H1 (cell line): ENCODE data around the gene MED12L. TPM values are rescaled to one million over a fixed set of nuclear protein-coding genes. Genes with fewer than 3 reads are reported as not detected.

Experiments
- EP300 ChIP-seq, 2 experiments: IDR thresholded peaks; 1 replicate in 1 of 2; 2 replicates in 1 of 2; pipeline ENCODE4 v1.6.1; 2011 to 2012; ENCODE audit warnings: low read depth in 2 of 2, low read length in 2 of 2, mild to moderate bottlenecking in 2 of 2, borderline replicate concordance in 1 of 2, inconsistent platforms in 1 of 2, moderate library complexity in 1 of 2
- polyA plus RNA-seq, 7 experiments: library from polyadenylated mRNA; depleted of rRNA in 3 of 7; stranded (reverse) in 5 of 7; unstranded in 2 of 7; fragments of >200 nt in 5 of 7; fragments of 200-250 nt in 2 of 7; gene quantifications; 1 replicate in 5 of 7; 2 replicates in 1 of 7; 4 replicates in 1 of 7; pipeline versions ENCODE4 v1.2.1 to v1.2.3, GENCODE V29; 2011 to 2013; ENCODE audit warnings: missing spikeins in 2 of 7, mixed read lengths in 2 of 7
- total RNA-seq: library from RNA; stranded (reverse); fragmentation: NEBNext Ultra II Directional; extraction: Animal tissue kit (Norgen Biotek cat#: 25700); gene quantifications from 2 replicates; pipeline ENCODE4 v1.2.1, GENCODE V29; 2021

MED12L gene
- total and polyA plus RNA-seq, 2 of the 8 experiments (the other 6 are each of a cell fraction or from before 2014, with no cell fraction given): 3.6 to 26.2 TPM

DNA sequence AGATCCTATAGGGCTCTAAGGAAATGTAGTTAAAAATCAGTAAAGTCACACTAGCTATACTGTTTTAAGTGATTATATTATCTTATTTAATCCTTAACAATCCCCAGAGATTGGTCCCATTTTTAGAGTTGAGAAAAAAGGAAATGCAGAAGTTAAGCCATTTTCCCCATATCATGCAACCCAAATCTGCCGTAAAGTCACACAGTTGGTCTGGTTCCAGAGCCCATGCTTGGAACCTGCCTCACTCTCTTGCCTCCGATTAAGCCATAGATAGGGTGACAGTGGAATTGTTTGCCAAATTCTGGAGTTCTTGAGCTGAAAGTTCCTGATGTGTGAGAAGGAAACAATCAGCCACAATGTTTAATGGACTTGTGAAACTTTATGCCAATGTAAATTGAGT is 246.2 kb downstream of the MED12L start (continued):
- no peak for TF ChIP-seq EP300 (IDR thresholded peaks at IDR 0.05; ENCODE audit: borderline replicate concordance in 1 of 2, low read depth in 2 of 2, low read length in 2 of 2)
